Activated T-cell treated with anti-CD3 and anti-CD28 coated beads for 48 hours (primary cell): ENCODE measurements around the gene MMP23B.
"Not testable (repeated sequence)": the region's sequence is repeated elsewhere in the genome, so short reads cannot be mapped to it uniquely, and the experiment has no call there.

Experiments
- DNase-seq: peaks from one replicate; pipeline ENCODE4 v3.0.0-alpha.2; 2020; ENCODE audit warnings: low read depth

MMP23B gene

DNA sequence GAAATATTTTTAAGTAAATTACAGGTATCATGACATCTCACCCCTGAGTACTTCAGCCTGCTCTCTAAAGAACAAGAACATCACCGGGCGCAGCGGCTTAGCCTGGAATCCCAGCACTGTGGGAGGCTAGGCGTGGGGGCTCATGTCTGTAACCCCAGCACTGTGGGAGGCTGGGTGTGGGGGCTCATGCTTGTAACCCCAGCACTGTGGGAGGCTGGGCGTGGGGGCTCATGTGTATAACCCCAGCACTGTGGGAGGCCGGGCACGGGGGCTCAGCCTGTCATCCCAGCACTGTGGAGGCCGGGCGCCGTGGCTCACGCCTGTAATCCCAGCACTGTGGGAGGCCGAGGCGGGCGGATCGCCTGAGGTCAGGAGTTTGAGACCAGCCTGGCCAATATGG is 34.6 kb downstream of the MMP23B start:
- DNase-seq: no peak

DNA sequence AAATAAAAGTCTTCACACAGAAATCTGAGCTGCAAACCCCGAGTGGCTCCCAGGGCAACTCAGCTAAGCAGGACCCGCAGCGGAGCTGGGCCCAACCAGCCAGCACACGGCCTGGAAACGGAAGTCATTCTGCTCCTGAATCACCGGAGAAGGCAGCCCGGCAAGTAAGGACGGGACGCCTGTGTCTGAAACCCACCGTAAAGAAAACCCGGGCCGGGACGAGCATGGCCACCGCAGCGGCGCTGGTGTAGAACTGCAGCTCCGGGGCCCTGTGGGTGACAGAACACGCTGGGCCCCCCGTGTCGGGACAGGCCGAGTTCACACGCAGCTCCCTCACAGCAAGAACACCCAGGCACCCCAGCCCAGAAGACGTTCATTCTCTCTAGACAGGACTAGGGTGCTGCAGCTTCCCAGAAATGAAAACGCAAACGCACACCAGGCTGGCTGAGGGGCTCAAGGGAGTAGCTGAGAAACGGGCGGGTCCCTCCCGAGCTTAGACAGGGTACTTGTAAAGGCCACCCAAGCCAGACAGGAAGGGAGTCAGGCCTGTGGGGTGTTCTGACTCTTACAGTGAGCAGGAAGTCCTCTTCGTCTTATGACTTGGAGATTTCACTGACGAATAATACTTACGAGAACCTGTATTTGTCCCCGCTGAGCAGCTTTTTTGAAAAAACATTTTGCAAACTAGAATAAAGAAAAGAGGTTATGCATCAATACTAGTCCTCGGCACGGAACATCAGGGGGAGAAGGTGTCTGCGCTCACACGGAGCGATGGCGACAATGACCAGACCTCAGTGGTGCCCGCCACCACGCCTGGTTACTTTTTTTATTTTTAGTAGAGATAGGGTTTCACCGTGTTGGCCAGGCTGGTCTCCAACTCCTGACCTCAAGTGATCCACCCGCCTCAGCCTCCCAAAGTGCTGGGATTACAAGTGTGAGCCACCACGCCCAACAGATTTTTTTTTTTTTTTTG is 37.8 kb downstream of the MMP23B start:
- no peak for DNase-seq

DNA sequence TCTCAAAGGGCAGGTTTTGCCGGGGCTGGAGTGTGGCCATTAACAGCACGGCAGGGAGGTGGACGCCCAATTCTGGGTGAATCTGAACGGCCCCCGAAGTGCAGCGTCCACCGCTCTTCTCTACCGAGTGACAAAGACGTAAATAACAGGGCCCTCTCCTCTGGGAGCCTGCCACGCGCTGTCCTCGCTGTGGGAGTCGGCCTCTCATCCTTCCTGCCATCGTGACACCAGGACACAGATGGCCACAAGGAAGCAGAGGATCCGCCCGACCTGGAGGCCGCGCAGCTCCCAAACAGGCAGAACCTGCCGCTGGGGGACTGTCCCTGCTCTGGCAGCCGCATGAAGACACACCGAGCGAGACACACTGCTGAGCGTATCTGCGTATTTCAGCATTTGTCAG is 38.9 kb downstream of the MMP23B start:
- DNase-seq: no peak

DNA sequence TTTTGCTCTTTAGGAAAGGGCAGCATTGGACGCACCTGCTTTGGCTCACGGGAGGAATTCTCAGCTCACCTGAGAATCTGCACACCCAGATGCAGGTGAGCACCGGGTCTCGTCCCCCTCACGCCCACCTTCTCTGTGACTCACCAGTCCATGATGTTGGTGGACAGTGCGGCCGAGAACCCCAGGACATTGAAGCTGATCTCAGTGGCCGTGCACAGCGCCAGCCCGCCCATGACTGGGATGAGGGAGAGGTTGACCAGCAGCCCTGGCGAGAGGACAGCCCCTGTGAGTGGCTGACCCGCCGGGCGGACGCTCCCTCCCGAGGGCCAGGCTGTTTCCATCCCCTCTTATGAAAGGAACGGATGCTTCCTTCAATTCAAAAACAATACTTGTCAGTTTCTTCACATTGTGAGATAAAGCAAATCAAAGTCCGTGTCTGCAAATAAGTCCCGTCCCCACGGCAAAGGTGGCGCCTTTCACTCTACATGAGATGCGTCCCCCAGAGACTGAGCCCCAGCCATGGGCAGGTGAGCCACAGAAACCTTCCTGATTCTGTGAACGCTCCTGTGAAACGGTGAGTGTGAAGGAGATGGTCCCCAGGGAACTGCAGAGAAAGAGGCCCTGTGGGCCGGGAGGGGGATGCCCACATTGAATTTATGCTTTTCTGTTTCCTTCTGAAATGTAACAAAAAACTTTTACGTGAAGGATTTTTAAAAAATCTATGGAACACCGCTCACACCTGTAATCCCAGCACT is 39.6 kb downstream of the MMP23B start:
- DNase-seq: no peak

DNA sequence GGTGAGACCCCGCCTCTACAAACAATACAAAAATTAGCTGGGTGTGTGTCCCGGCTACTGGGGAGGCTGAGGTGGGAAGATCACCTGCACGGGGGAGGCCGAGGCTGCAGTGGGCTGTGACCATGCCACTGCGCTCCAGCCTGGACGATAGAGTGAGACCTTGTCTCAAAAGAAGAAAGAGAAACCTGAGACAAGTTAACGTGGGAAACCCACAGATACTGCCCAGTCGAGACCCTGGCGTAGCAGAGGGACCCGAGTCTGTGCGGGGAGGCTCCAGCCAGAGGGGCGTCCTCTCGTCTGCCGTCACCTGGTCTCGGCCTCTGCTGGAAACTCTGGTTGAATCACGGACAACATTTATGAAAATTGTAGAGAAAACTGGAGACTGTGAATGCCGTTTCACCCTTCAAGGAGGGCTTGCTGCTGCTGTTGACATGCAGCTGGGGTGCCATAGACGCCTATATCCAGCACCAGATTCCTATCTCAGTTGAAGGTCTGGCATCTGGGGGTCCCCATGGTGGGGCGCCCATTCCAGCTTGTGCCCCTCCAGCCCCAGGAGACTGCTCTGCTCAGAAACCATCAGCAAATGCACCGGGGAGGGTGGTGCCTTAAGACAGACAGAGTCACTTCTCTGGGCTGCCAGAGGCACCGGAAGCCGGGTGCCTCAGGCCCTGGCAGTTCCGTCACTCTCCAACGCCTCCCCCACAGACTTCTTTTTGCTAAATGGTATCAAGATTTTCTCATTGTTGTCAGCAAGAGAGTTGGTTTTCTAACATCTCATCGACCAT is 40.4 kb downstream of the MMP23B start:
- DNase-seq: no peak

DNA sequence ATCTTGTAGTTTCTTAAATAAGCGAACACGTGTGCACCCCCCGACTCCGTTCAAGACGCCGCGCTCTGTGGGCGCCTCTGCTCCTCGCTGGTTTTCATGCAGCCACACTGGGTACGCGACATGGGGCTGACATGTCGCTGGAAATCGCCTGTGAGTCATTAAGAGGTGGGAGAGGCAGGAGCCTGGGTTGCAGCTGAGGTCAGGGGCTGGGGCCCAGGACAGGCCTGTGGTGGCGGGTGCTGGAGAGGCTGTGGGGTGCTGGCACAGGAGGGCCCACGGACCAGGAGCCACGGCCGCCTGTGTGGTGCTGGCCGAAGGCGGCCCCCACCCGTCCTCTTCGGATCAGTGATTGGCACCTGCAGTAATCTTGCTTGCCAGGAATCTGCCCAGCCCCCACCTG is 42.8 kb downstream of the MMP23B start:
- not testable (repeated sequence) for DNase-seq

DNA sequence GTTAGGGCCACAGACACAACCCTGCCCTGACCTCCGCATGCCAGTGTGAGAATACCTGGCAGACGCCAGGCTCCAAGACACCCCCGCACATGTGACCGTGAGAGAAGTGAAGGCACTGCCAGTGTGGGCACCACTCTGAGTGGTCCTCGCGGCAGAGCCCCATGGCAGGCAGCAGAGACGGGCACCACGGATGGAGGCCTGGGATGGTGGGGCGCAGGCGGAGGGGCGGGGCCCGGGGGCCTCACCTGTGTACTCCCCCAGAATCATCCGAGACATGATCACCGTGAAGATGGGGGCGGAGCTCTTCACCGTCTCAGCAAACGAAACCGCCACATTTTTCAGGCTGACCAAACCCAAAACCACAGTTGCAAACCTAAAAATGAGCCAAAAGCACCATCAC is 43.2 kb downstream of the MMP23B start:
- not testable (repeated sequence) for DNase-seq

DNA sequence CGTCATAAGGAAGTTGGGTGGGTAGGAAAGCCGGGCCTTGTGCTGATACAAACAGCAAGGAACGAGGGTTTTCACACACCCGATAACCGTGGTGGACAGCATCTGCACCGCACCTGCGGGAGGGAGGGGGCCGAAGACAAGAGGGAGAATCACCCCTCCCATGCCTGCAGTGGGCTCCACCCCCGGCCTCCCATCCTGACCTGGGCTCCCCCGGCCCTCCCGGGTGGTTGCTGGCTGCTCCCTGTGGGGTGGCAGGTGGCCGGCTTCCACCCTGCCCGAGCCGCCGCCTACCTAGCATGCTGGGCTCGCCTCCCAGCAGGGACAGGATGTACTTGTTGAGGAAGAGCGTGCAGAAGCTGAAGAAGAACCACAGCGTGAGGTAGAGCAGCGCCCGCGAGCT is 44.1 kb downstream of the MMP23B start:
- DNase-seq: not testable (repeated sequence)

DNA sequence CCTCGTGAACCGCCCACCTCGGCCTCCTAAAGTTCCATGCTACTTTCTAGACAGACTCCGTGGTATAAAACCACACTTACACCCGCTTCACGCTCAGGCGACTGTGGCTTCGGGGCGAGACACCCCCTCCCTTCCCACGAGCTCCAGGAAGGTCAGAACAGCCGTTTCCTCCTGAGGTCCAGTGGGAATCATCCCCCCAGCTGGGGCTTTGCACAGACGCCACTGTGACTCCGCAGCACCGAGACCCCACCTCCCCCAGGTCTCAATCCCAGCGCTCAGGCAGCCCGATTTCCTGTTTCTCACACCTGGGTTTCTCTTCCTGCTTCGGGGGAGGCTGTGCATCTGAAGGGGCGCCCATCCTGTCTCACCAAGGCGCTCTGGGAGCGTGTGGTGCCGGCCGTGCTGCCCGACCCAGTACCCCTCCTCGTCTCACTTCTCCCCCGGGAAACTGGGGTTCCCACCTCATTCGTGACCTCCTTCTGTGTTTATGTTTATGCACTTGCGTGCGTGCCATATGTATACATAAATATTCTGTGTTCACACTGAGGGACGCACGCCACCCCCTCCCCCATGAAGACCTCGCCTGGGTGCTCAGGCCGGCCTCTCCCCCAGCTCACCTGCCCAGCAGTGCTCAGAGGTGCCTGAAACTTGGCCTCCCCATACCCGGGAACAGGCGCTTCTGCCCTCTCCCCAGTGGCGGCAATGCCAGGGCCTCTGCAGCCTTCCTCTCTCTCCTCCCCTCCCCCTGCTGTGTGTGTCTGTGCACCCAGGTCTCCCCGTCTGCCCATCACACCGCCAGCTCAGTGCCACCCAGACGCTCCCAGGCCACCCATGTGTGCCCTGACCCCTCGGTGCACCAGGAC is 46.0 kb downstream of the MMP23B start:
- DNase-seq: peak; percentile 35

DNA sequence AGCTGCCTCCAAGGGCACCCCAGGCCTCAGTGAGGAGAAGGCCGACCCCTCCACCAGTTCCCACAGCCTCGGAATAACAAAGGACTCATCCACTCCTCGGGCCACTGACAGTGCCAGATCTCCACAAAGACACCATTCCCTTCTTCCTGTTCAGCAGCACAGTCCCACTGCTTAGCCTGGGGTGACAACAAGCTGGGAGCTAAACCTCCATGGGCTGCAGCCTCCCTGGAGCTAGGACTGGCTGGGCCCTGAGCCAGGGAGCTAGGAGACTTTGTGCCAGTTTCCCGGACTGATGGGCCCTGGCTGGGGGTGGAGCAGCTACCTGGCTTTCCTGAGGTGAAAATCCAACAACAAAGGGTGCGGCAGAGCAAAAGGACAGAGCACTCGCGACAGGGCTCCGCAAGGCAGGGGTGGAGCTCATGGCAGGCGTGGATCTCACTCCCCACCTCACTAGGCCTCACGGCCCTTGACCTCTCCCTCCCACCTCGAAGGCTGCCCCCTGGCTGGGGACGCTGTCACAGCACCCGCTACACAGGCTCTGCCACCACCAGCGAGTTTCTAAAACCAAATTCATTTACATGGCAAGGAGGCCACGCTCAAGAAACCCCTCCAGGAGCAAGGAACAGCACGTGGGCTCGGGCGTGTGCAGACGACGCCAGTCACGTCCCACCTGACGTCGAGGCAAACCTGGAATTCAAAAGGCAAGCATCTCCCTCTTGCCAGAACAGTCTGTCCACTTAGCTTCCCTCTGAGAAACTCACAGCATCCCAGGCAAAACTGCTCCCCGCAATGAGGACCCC is 46.8 kb downstream of the MMP23B start:
- peak; percentile 68 for DNase-seq

DNA sequence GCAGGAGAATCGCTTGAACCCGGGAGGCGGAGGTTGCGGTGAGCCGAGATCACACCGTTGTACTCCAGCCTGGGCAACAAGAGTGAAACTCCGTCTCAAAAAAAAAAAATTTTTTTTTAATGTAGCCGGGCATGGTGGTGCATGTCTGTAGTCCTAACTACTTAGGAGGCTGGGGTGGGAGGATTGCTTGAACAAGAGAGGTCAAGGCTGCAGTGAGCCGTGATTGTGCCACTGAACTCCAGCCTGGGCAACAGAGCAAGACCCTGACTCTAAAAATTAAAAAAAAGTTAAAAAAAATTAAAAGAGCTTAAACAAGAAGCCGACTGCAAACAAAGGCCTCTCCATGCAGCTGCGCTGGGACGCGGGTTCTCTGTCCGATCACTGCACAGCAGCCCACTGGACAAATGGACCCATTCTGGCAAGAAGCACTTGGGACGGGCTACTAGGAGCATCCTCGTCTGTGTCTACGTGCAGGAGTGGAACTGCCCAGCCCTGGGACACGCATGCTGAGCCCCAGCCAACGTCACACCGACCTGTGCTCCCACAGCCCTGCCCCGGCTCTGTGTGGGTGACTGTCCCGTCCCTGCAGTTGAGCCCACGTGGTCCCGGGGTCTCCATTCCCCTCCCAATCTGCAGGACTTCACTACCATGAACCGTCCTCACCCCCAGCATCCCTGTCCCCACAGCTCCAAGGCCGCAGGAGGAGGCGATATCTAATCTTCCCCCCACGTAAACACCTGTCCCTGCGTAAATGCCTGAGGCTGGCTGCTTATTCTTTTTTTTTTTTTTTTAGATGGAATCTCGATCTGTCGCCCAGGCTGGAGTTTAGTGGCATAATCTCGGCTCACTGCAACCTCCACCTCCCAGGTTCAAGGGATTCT is 48.3 kb downstream of the MMP23B start:
- DNase-seq: no peak

DNA sequence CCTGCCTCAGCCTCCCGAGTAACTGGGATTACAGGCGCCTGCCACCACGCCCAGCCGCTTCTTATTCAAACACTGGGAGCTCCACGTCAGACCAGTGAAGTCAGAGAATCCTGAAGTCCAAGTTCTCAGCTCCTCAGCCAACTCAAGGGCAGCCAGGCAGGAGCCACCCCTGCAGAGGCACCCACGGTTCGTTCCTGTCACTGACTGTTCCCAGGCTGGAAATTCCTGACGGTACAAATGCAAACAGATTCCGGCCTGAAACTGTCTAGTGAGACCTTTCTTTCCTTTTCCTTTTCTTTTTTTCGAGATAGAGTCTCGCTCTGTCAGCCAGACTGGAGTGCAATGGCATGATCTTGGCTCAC is 48.9 kb downstream of the MMP23B start:
- DNase-seq: no peak

DNA sequence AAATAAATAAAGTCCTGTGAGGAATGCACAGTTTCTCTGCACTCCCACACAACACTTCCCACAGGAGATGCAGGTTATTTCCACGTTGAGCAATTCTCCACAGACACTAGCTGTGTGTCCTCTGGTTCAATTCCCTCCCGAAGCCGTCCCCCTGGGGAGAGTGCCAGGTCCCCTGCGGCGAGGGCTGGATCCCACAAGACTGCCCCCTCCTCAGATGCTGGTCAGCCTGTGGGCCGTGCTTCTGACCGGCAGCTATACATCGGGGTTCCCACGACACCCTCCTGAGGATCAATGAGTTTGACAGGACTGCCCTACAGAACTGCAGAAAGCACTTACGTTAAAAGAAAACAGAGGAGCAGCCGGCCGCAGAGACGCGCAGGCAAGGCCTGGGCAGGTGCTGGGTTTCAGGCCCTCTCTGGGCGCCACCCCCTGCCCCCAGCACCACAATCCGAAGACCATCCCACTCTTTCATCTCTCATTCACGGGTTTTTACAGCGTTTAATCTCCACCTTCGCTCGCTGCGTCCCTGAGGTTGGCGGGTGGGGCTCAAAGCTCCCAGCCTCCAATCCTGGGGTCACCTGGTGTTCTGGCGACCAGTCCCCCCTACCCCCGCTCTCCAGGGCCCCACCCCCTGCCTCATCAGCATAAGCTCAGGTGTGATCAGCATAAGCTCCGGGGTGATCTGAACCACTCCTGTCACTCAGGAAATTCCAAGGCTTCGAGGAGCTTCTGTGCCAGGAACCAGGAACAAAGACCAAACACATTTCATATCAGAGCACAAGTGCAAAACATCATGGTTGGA is 51.3 kb downstream of the MMP23B start:
- no peak for DNase-seq
